IPS-15b (cell line): ENCODE results near the gene SCAMP5.

ENCODE experiments used
- H3K27me3 ChIP-seq: one replicate; pipeline ENCODE4 v1.6.1; 2013; ENCODE audit warnings: low read length; ENCODE audit not compliant: control insufficient read depth, insufficient read depth
- H3K36me3 ChIP-seq: one replicate; pipeline ENCODE4 v1.6.1; 2013; ENCODE audit warnings: low read length; ENCODE audit not compliant: control insufficient read depth, insufficient read depth
- H3K4me1 ChIP-seq: one replicate; pipeline ENCODE4 v1.6.1; 2013; ENCODE audit warnings: mild to moderate bottlenecking, low read length; ENCODE audit not compliant: control insufficient read depth, insufficient read depth
- H3K4me3 ChIP-seq: one replicate; pipeline ENCODE4 v1.5.1; 2013; ENCODE audit warnings: low read depth, low read length
- H3K9ac ChIP-seq: one replicate; pipeline ENCODE4 v1.6.1; 2013; ENCODE audit warnings: low read depth, mild to moderate bottlenecking, low read length
- H3K9me3 ChIP-seq: one replicate; pipeline ENCODE4 v1.6.1; 2013; ENCODE audit warnings: mild to moderate bottlenecking, low read length; ENCODE audit not compliant: control insufficient read depth, insufficient read depth

Gene SCAMP5

GRCh38 chr15:75038231-75038630, 42.9 kb downstream of the SCAMP5 start:
- Histone ChIP-seq H3K36me3 (peaks cover 3% of the 10 kb centered on the region), H3K4me3 (no peak overlapping the region), H3K27me3 (peaks cover 2% of the 10 kb centered on the region), H3K9me3 (no peaks in the 10 kb centered on the region), H3K9ac (no peak overlapping the region), H3K4me1 (peaks cover 13% of the 10 kb centered on the region)

- Histone ChIP-seq H3K4me3 (no peak overlapping the region), H3K9ac (peak overlapping the region; percentile 24), H3K4me1 (peaks cover 9% of the 10 kb centered on the region), H3K27me3 (no peaks in the 10 kb centered on the region), H3K9me3 (no peaks in the 10 kb centered on the region), H3K36me3 (peaks cover 13% of the 10 kb centered on the region)
Observed at GRCh38 chr15:75042730-75043508, 47.6 kb downstream of the SCAMP5 start.

GRCh38 chr15:75043509-75044257, 48.3 kb downstream of the SCAMP5 start:
- Histone ChIP-seq H3K36me3 (peaks cover 19% of the 10 kb centered on the region), H3K4me3 (no peak overlapping the region), H3K9ac (no peak overlapping the region), H3K9me3 (no peaks in the 10 kb centered on the region), H3K4me1 (peaks cover 9% of the 10 kb centered on the region), H3K27me3 (no peaks in the 10 kb centered on the region)

GRCh38 chr15:75044258-75044878, 49.0 kb downstream of the SCAMP5 start:
- no peaks in the 10 kb centered on the region for H3K9me3 ChIP-seq
- H3K27me3 ChIP-seq: no peaks in the 10 kb centered on the region
- H3K4me3 ChIP-seq: no peak overlapping the region
- H3K4me1 ChIP-seq: peaks cover 9% of the 10 kb centered on the region
- H3K36me3 ChIP-seq: peaks cover 20% of the 10 kb centered on the region
- H3K9ac ChIP-seq: no peak overlapping the region

- Histone ChIP-seq H3K27me3 (no peaks in the 10 kb centered on the region), H3K4me1 (peaks cover 9% of the 10 kb centered on the region), H3K36me3 (peaks cover 20% of the 10 kb centered on the region), H3K9ac (no peak overlapping the region), H3K9me3 (no peaks in the 10 kb centered on the region), H3K4me3 (no peak overlapping the region)
Observed at GRCh38 chr15:75045332-75046015, 50.1 kb downstream of the SCAMP5 start.

- H3K9ac ChIP-seq: no peak overlapping the region
- peaks cover 6% of the 10 kb centered on the region for H3K4me1 ChIP-seq
- H3K4me3 ChIP-seq: no peak overlapping the region
- H3K27me3 ChIP-seq: no peaks in the 10 kb centered on the region
- H3K9me3 ChIP-seq: no peaks in the 10 kb centered on the region
- H3K36me3 ChIP-seq: peaks cover 15% of the 10 kb centered on the region
Observed at GRCh38 chr15:75048394-75048793, 53.0 kb downstream of the SCAMP5 start.

- Histone ChIP-seq H3K36me3 (peaks cover 13% of the 10 kb centered on the region), H3K4me1 (peaks cover 6% of the 10 kb centered on the region), H3K9me3 (no peaks in the 10 kb centered on the region), H3K9ac (no peak overlapping the region), H3K4me3 (no peak overlapping the region), H3K27me3 (no peaks in the 10 kb centered on the region)
Observed at GRCh38 chr15:75049392-75049791, 54.0 kb downstream of the SCAMP5 start.

- Histone ChIP-seq H3K27me3 (no peaks in the 10 kb centered on the region), H3K4me1 (peaks cover 6% of the 10 kb centered on the region), H3K9ac (no peak overlapping the region), H3K36me3 (peaks cover 9% of the 10 kb centered on the region), H3K4me3 (no peak overlapping the region), H3K9me3 (no peaks in the 10 kb centered on the region)
Observed at GRCh38 chr15:75050283-75050682, 54.9 kb downstream of the SCAMP5 start.

- Histone ChIP-seq H3K27me3 (no peaks in the 10 kb centered on the region), H3K9ac (no peak overlapping the region), H3K36me3 (peaks cover 9% of the 10 kb centered on the region), H3K4me3 (no peak overlapping the region), H3K9me3 (no peaks in the 10 kb centered on the region), H3K4me1 (peaks cover 6% of the 10 kb centered on the region)
Observed at GRCh38 chr15:75051191-75051608, 55.8 kb downstream of the SCAMP5 start.

- Histone ChIP-seq H3K9me3 (no peaks in the 10 kb centered on the region), H3K36me3 (peaks cover 9% of the 10 kb centered on the region), H3K4me1 (peaks cover 6% of the 10 kb centered on the region), H3K9ac (no peak overlapping the region), H3K27me3 (no peaks in the 10 kb centered on the region), H3K4me3 (no peak overlapping the region)
Observed at GRCh38 chr15:75051711-75052110, 56.3 kb downstream of the SCAMP5 start.

- Histone ChIP-seq H3K4me3 (no peak overlapping the region), H3K9me3 (no peaks in the 10 kb centered on the region), H3K9ac (no peak overlapping the region), H3K4me1 (no peaks in the 10 kb centered on the region), H3K27me3 (no peaks in the 10 kb centered on the region), H3K36me3 (peaks cover 6% of the 10 kb centered on the region)
Observed at GRCh38 chr15:75052972-75053747, 57.8 kb downstream of the SCAMP5 start.
